GM18909 (cell line): ENCODE measurements around the gene FLCN.
"Not testable (repeated sequence)": the region's sequence is repeated elsewhere in the genome, so short reads cannot be mapped to it uniquely, and the experiment has no call there.

Experiments
- ATAC-seq: cut with Tn5 transposase; IDR thresholded peaks from one replicate; pipeline ENCODE4 v1.9.1; 2021; ENCODE audit warnings: mild to moderate bottlenecking; ENCODE audit not compliant: unreplicated experiment, poor library complexity

FLCN gene

DNA sequence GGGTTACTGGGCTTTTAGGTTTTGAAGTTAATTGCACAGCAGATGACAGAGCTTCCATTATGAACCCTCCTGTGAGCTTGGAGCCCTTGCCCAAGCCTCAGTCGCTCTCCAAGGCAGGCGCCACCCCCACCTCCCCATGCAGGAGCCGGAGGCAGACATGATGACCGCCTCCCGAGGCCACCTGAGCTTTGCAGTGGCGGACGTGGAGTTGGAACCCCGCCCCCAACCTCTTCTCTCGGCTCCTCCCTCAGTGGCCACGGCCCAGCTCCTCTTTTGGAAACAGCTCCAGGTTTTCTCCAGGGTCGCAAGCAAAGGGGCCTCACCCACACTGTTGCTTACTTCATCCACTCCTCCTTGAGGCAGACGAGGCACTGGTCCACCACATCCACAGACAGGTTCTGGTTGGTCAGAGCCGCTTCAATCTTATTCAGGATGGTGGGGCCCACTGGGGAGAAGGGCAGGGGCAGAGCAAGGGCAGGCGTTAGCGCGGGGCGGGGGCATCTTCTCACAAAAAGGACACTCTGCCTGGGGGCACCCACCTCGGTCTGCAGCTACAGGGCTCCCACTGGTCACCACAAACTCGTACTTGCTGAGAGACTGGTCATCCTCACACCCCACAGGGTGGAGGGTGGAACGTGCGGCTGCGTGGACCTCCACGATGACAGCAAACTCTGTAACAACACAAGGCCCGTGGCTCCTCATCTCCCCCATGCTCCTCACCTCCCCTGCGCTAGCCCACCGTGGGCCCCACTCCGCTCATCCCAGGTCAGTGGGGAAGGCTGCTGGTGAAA lies 22.1 kb downstream of the FLCN start:
- no peak for ATAC-seq

DNA sequence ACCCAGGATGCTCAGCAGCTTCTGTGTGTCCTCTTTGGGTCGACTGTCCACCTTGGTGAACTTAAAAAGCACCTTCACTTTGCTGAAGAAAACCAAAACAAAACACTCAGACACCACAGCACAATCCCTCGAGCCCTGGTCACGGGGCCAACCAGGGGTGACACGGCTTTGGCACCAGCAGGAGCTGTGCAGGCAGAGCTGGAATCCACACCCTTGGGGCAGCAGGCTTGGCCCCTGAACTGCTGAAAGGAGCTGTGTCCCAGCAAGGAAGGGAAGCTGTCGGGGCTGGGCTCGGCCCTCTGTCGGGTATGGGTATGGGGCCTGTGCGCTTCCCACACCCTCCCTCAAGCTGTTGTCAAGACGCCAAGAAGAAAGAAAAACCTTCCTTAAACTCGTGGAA lies 23.2 kb downstream of the FLCN start:
- ATAC-seq = no peak

DNA sequence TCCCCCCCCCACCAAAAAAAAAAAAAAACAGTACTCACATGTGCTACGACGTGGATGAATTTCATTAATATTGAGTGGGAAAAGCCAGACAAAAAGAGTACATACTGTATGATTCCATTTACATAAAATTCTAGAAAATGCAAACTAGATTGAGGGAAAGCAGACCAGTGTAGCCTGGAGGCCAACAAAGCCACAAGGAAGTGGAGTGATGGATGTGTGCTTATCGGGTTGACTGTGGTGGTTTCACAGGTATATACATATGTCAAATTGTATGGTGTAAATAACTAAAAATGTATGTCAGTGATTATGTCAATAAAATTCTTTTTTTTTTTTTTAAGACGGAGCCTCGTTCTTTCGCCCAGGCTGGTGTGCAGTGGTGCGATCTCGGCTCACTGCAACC lies 29.0 kb downstream of the FLCN start:
- no peak for ATAC-seq

DNA sequence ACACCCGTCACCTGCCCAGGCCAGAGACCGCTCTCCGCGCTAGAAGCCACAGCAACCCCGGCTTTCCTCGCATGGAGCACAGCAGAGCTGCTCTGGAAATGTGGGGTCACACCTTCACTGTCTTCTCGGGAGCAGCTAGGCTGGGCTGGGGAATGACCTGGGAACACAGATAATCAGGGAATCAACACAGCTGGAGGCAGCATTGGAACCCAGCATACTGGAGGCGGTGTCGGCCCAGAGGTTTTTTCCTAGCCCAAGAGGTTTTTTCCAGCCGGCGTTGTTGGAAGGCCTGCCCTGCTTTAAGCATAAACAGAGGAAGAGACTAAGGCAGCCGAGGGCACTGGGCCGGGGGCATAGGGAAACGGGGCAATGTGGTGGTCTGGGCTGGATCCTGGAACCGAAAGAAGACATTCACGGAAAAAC lies 30.0 kb downstream of the FLCN start:
- ATAC-seq = no peak

DNA sequence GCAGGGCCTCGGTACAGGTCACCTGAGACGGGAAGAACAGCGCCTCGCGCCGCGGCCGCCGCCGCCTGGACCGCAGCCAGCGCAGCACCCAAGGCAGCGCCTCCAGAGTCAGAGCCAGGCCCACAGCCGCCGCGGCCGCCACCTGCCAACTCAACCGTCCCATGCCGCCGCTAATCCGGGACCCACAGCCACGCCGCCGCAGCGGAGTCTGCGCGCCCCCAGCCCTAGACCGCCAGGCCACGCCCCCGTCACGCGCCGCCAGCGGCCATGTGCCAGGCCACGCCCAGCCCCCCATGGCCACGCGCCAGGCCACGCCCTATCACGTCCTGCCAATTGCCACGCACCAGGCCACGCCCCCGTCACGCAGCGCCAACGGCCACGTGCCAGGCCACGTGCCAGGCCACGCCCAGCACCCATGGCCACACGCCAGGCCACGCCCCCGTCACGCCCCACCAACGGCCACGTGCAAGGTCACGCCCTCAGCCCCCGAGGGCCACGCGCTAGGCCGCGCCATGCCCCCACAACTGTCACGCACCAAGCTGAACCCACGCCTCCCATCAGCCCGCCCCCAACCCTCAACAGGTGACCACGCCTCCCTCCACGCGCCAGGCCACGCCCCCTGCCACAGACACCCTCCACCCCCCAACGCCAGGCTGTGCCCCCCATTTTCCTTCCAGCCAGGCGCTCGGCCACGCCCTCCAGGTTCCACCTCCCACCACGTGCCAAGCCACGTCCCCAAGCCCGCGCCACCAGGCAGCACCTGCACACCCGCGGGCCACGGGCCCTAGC lies 30.6 kb downstream of the FLCN start, which contains the start of gene PLD6:
PLD6 (minus strand) TSS at position 210 of the 789 bp plus-strand sequence; CDS start at position 163, 47 bp downstream.
- peak; percentile 59 for ATAC-seq

DNA sequence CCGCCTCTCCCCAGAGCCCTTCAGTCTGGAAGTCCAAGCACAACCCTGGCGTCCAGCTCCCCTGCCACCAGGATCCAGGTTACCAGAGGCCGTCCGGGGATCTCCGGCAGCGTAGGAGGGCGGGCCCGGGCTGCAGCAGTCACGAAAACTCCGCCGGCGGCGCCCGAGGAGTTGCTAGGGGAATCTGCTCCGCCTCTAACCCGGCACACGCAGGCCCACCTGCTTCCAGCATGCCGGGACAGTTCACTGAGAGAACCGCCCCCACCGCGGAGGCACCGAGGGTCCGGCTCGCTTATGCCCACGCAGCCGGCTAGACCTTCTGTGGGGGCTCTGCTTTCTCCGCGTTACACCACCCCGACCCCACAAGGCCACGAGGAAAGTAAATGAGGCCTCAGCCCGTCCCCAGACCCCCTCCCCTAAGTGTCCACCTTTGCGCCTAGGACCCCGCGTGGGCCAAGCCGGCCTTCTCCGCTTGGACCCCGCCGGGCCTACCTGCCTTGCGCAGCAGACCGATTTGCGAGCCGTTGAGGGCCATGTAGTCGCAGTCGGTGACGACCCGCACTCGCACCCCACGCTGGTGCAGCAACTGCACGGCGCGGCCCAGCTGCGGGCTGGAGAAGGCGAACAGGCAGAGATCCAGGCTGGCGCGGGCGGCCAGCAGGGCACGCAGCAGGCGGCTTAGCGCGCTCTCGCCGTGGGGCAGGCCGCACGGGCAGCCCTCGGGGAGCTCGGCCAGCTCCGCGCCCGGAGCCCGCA lies 31.4 kb downstream of the FLCN start:
- ATAC-seq = peak; percentile 47

DNA sequence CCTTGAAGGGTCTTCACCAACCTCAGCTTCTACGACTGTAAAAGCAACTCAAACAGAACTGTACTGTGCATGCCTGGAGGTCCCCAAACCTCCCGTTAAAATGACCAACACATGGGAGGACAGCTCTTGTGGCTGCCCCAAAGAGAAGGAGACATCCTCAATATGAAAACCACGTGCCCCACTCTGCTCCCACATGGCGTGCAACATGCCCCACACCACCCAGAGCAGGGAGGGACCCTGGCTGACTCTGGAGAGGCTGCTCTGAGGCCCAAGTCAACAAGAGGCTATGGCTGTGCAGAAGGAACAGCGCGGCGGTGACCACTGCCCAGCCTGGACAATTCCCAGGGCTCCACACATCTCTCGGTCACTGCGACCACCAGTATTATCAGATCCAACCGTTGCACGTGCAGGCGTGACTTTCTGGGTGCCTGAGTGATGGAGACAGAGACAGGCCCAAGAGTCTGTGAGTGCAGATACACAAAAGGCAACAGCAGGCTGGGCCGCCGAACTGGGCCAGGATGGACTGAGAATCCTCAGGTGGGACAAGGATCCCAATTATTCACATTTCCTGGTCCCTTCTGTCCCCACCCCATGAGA lies 32.2 kb downstream of the FLCN start:
- no peak for ATAC-seq

DNA sequence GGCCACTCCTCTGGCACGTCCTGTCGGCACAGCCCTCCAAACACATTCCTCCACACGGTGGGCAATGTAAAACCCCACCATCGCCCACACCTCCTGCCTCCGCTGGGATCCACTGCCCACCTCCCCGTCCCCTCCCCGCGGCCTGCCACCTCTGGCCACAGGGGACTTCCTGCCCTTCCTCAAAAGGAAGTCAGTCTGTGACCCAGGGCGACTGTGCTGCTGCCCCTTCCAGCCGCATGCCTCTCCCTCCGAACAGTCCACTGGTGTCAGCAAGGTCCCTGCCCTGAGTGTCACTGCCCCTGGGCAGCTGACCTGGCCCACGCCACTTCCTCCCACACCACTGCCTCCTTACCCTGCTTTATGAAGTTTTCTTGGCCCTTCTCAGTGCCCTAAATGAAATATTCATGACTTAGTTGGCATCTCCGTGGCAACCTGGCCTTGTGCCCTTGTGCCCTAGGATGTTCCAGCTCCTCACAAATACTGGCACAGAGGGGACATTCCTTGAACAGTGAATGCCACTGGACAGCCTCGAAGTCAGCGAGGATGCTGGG lies 32.9 kb downstream of the FLCN start:
- ATAC-seq = no peak

DNA sequence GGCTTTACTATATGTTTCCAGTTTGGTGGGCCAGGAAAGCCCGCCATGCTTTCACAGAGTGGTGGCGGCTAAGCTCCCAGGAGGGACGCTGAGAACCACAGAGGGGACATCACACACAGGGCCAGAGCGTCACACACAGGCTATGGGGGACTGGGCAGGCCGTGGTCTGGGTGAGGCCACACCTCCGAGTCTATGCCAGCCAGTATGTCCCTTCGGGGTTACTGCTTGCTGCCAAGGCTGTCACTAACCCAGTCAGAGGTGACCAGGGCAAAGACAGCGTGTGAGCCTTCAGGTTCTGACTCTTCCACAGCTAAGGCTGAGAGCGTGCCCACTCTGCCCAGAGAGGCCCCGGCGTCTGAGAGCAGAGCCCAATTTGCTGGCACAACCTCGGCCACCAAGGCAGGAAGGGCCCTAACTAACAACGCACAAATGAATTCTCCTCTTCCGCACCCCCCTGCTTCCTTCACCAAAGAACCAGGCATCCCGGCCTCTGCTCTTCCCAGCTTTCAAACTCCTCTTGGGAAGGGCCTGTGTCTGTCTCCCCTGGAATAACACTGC lies 33.7 kb downstream of the FLCN start:
- ATAC-seq = no peak

DNA sequence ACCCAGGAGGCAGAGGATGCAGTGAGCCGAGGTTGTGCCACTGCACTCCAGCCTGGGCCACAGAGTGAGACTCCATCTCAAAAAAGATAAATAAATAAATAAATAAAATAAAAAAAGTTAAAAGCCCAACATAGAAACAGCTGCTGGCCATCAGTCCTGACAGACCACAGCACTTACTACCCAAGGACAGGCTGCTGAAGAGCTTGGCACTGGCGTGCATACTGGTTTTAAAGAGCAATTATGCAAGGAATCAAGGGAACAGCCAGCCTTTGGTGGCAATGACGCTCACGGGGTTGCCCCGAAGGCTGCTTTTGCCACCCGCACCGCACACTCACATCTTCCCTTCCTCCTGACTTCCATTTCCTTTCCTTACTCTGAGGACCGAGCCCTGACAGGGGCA lies 35.1 kb downstream of the FLCN start:
- no peak for ATAC-seq

DNA sequence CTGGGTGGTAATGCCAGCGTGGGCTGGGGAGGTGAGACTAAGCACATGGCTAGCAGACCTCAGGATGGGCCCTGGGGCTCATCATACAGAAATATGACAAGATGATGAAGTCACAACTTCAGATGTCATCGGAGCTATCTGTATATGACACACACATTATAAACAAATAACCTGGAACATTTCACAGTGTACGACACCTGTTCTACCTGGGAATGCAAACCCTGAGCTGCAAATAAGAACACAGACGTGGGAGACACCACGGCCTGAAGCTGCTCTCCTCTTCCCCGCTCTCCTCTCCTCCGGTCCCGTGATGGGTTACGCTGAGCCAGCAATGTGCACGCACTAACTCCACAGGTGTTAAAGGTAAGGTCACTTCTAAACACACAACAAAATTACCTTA lies 35.7 kb downstream of the FLCN start:
- no peak for ATAC-seq

DNA sequence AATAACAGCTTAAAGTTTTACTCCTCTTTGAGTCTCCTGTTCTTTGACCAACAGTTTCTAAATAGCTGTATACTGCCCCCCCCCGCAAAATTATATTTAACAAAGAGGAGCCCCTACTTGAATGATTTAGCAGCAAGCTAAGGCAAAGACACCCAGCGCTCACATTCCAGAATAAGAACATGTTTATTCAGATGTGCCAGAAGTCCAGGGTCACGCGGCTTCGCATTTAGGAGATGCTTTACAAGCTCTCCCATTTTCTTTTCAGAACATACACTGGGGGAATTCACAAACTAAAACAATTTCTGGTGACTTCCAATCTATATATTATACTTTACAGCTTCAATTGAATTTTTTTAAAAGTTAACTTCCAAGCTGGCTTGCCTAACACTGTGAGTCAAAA lies 36.1 kb downstream of the FLCN start:
- ATAC-seq = no peak

DNA sequence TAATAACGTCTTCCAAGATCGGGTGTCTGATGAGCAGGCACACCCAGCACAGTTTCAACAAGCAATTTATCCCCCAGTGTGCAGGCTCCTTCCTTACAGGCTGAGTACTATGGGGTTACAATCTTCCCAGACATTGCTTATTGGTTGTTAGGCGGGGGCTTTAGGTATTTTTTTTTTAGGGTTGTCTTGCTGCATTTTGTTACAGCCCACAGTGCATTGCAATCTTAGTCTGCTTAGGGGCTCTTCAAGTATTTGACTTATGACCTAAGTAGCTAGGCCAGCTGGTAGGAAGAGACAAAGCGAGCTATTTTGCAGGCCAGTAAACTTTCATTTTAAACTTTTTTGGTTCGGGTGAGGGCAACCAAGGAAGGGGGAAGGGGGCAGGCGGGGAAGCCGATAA lies 36.7 kb downstream of the FLCN start:
- ATAC-seq = no peak

DNA sequence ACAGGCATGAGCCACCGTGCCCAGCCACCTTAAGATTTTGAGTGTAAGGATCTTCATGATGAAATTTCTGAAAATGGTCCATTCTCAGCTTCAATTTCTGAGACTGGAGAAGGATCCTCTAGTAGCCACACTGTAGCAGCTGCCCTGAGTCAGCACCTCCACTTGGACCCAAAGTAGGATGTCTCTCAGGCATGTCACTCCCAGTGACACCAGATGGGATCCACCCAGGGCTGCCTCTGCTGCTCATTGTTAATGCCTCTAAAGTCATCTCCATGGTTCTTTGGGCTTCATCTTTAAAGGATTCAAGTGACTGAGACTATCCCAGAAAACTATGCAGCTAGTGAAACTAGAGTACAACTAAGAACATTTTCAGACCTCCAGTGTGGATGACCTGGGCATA lies 38.7 kb downstream of the FLCN start:
- no peak for ATAC-seq

DNA sequence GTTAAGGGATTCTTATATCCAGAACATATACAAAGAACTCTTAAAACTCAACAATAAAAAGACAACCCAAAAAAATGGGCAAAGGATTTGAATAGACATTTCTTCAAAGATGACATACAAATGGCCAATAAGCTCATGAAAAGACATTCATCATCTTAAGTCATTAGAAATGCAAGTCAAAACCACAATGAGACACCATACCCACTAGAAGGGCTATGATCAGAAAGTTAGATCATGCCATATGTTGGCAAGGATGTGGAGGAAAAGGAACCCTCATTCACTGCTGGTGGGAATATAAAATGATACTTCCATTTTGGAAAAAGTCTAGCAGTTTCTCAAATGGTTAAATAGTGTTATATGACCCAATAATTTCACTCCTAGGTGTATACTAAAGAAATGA lies 40.2 kb downstream of the FLCN start:
- no peak for ATAC-seq

DNA sequence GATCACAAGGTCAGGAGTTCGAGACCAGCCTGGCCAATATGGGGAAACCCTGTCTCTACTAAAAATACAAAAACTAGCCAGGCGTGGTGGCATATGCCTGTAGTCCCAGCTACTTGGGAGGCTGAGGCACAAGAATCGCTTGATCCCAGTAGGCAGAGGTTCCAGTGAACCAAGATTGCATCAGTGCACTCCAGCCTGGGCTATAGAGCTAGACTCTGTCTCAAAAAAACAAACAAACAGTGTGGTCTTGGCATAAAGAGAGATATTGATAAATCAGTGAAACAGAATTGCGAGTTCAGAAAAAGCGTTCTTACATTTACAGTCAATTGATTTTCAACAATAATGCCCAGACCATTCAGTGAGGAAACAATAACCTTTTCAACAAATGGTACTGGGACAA lies 41.5 kb downstream of the FLCN start:
- not testable (repeated sequence) for ATAC-seq

DNA sequence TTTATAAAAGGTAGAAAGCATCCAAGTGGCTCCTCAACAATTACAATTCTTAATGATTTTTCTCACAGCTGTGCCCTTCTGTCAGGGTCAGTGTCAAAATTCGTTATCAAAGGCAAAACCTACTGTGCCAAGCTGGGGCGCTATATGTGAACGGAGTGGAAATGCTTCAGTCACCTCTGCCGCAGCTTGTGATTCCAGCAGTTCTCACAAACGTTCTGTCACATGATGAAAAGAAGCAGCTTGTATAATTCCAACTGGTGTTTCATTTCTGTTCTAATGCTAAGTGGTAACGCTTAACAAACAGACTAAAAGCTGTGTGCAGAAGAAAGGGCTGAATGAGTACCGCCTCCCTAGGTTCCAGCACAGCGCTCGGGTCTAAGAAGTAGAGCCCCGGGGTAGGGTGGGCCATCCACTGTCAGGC lies 45.0 kb downstream of the FLCN start:
- no peak for ATAC-seq

DNA sequence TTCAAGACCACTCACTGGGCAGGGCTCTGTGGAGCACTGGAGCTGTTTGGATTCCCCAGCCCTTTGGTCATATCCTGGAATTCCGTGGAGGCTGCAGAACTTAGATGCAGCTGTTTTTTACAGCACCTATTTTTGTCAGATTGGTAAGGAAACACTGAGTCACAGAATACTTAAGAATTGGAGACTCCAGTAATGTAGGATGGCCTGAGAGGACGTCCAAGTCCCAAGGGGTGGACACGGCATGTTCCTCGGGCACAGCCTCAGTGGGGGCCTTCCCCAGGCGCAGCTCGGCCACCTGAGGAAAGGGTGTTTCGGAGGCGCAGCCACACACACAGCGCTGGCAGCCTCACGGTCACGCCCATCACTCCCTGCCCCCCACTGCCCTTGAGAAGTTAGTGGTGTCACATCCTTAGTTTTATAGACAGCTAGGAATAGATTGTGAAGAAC lies 45.6 kb downstream of the FLCN start:
- ATAC-seq = no peak

DNA sequence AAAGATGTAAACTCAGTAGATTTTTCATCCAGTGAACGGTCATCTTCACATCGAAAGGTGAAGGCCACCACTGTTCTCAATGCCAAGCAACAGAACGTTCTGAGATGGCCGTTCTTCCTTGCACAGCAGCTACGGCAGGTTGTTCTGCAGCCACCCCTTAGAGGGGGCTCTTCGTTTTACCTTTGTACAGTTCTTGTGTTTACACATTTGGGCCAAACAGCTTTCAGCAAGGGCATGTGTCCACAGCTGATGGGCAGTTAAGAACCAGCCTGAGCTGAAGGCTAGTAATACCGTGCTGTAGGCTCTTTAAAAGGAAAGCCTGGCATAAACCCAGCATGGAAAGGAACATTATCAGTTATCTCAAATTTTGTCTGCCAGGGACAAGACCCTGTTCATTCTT lies 46.8 kb downstream of the FLCN start:
- no peak for ATAC-seq

DNA sequence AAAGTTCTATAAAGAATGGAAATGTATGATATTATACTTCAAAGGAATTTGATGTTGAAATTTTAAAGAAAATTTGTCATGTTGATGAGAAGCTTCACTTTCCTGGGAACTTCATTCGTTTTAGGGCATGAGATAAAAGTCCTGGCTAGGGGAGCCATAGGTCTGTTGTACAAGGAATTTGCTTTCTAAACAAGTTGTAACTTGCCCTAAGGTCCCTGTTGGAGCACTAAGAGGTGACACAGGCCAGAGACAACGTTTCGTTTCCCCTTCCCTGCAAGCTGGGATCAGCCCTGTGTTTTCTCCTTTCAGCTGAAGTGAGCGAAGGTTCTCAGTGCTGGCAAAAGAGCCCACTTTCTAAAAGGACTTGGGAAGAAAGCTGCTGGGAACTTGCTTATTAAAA lies 47.4 kb downstream of the FLCN start:
- no peak for ATAC-seq
